MCF 10A (cell line): ENCODE measurements around the gene FRY. TPM values are rescaled to one million over a fixed set of nuclear protein-coding genes. Genes with fewer than 3 reads are reported as not detected.

ENCODE experiments used
- BruUV-seq: library from RNA; stranded (reverse); fragments of 400-500 nt; replicated peaks from 2 replicates; lab custom pipeline; 2021; lab: Mats Ljungman, UMichigan
- CTCF ChIA-PET: fragments of 300-600 bp; sonication (Branson Sonifier 250); formaldehyde crosslinking; extraction: SDS; loops from one replicate; lab custom pipeline; 2021; ENCODE audit warnings: antibody characterized with exemption, inconsistent platforms; lab: Yijun Ruan, JAX
- POLR2A ChIA-PET: fragments of 300-600, 350-650 bp; sonication (Branson Sonifier 250); formaldehyde crosslinking; extraction: SDS; loops from one replicate; lab custom pipeline; 2020; ENCODE audit warnings: antibody characterized with exemption, inconsistent platforms; lab: Yijun Ruan, JAX
- DNase-seq: peaks from one replicate; pipeline ENCODE4 v3.0.0-alpha.2; 2018; ENCODE audit not compliant: unreplicated experiment
- H3K27ac Mint-ChIP-seq: one replicate; pipeline ENCODE4 v1.8.0; 2022; ENCODE audit warnings: mild to moderate bottlenecking, low read depth, mixed read lengths; ENCODE audit not compliant: unreplicated experiment
- H3K27me3 Mint-ChIP-seq: one replicate; pipeline ENCODE4 v1.8.0; 2022; ENCODE audit warnings: mixed read lengths; ENCODE audit not compliant: insufficient read depth, unreplicated experiment
- H3K36me3 Mint-ChIP-seq: one replicate; pipeline ENCODE4 v1.8.0; 2022; ENCODE audit warnings: mild to moderate bottlenecking, moderate library complexity, mixed read lengths; ENCODE audit not compliant: insufficient read depth, unreplicated experiment
- H3K4me1 Mint-ChIP-seq: one replicate; pipeline ENCODE4 v1.8.0; 2022; ENCODE audit warnings: mixed read lengths; ENCODE audit not compliant: insufficient read depth, unreplicated experiment
- H3K4me3 Mint-ChIP-seq: one replicate; pipeline ENCODE4 v1.8.0; 2022; ENCODE audit warnings: mild to moderate bottlenecking, moderate library complexity, mixed read lengths; ENCODE audit not compliant: unreplicated experiment
- H3K9me3 Mint-ChIP-seq: one replicate; pipeline ENCODE4 v1.8.0; 2022; ENCODE audit warnings: mixed read lengths; ENCODE audit not compliant: unreplicated experiment
- CTCF ChIP-seq: fragments of 200-600 bp; IDR thresholded peaks from one replicate; pipeline ENCODE4 v1.8.0; 2022; ENCODE audit warnings: antibody characterized with exemption, mild to moderate bottlenecking; ENCODE audit not compliant: unreplicated experiment
- intact Hi-C: fragments of 100-400 bp; cut with micrococcal nuclease; formaldehyde crosslinking; loops from 2 replicates; pipeline ENCODE4 v1.14.1; 2022
- total RNA-seq: library from RNA; stranded (reverse); gene quantifications from 2 replicates; pipeline ENCODE4 v1.2.3, GENCODE V29; 2022

FRY gene
- total RNA-seq, 1 experiment from 2014 or later = 8.9 TPM

- H3K27me3 Mint-ChIP-seq = no peaks in the 10 kb centered on the region
- ChIA-PET CTCF (no interaction called here), POLR2A (no interaction called here)
- H3K27ac Mint-ChIP-seq = no peak overlapping the region
- no peaks in the 10 kb centered on the region for H3K4me1 Mint-ChIP-seq
- no peak for DNase-seq
- H3K4me3 Mint-ChIP-seq = no peak overlapping the region
- H3K9me3 Mint-ChIP-seq = no peaks in the 10 kb centered on the region
- intact Hi-C loops = no loop called here
- BruUV-seq = no TSS peak
- no peak for TF ChIP-seq CTCF
- no peaks in the 10 kb centered on the region for H3K36me3 Mint-ChIP-seq
Observed at GRCh38 chr13:32087955-32088747, 56.6 kb downstream of the FRY start.

GRCh38 chr13:32092496-32092895 is 60.9 kb downstream of the FRY start:
- Mint-ChIP-seq H3K4me1 (no peaks in the 10 kb centered on the region), H3K36me3 (no peaks in the 10 kb centered on the region), H3K9me3 (no peaks in the 10 kb centered on the region), H3K27ac (no peak overlapping the region), H3K27me3 (no peaks in the 10 kb centered on the region), H3K4me3 (no peak overlapping the region)
- CTCF ChIA-PET = no interaction called here
- intact Hi-C loops = no loop called here
- BruUV-seq = no TSS peak
- no peak for TF ChIP-seq CTCF
- no peak for DNase-seq
- POLR2A ChIA-PET = no interaction called here

- intact Hi-C loops = no loop called here
- no peak overlapping the region for H3K4me3 Mint-ChIP-seq
- TF ChIP-seq CTCF = no peak
- no peak for DNase-seq
- no peaks in the 10 kb centered on the region for H3K4me1 Mint-ChIP-seq
- no peaks in the 10 kb centered on the region for H3K36me3 Mint-ChIP-seq
- no peaks in the 10 kb centered on the region for H3K27me3 Mint-ChIP-seq
- no peaks in the 10 kb centered on the region for H3K9me3 Mint-ChIP-seq
- no peak overlapping the region for H3K27ac Mint-ChIP-seq
- ChIA-PET POLR2A (no interaction called here), CTCF (interaction anchor here (0.7 kb wide), 1 partner anchor 36 kb away, joined by 3 read pairs; no protein-coding TSS in a partner anchor)
- no TSS peak for BruUV-seq
Observed at GRCh38 chr13:32093006-32093405, 61.4 kb downstream of the FRY start.

GRCh38 chr13:32098272-32098671 is 66.7 kb downstream of the FRY start:
- no TSS peak for BruUV-seq
- intact Hi-C loops = no loop called here
- H3K9me3 Mint-ChIP-seq = no peaks in the 10 kb centered on the region
- H3K4me3 Mint-ChIP-seq = no peak overlapping the region
- no peak overlapping the region for H3K27ac Mint-ChIP-seq
- no peaks in the 10 kb centered on the region for H3K4me1 Mint-ChIP-seq
- peak; percentile 10 for DNase-seq
- TF ChIP-seq CTCF = no peak
- H3K36me3 Mint-ChIP-seq = no peaks in the 10 kb centered on the region
- ChIA-PET POLR2A (no interaction called here), CTCF (no interaction called here)
- H3K27me3 Mint-ChIP-seq = no peaks in the 10 kb centered on the region
